Activated T-cell treated with anti-CD3 and anti-CD28 coated beads for 48 hours (primary cell): ENCODE measurements around the gene GPR155.
"Not testable (repeated sequence)": the region's sequence is repeated elsewhere in the genome, so short reads cannot be mapped to it uniquely, and the experiment has no call there.

Source experiments
- DNase-seq: peaks from one replicate; pipeline ENCODE4 v3.0.0-alpha.2; 2020; ENCODE audit warnings: low read depth

Gene GPR155

DNA sequence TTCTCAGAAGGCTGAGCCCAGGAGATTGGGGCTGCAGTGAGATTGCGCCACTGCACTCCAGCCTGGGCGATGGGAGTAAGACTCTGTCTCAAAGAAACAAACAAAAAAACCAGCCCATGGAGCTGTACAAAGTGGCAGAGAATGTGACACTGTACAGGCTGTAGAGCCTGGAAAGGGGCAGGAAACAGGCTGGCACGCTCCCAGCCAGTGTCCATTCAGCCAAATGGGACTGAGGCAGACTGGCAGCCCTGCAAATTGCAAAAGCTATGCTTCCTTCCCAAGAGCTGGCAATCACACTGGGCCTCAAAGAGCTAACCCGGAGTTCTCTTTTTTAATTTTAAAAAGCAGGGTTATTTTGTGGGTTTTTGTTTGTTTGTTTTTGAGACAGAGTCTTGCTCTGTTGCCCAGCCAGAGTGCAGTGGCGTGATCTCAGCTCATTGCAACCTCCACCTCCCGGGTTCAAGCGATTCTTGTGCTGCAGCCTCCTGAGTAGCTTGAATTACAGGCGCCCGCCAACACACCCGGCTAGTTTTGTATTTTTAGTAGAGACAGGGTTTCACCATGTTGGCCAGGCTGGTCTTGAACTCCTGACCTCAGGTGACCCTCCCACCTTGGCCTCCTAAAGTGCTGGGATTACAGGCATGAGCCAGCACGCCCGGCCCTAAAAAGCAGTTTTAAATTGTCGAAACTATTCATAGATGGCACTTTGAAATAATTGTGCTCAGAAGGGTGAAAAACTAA is 48.5 kb downstream of the GPR155 start:
- no peak for DNase-seq

DNA sequence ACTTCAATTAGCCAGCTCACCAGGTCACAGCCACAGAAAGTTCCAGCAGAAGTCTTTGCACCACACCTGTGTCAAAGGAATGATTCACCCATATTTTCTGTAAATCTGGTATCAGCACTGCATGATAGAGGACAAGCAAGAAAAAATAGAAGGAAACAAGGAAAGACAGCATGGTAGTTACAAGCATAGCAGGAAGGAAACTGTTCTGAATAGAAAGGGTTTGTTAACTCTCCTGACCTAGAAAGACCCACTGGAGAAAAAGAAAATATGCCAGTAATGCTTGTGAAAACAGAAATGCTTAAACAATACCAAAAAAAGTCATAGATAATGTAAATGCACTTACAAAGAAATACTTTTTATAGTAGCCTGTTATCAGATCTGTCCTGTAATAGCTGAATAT is 50.5 kb downstream of the GPR155 start:
- DNase-seq, result no peak

DNA sequence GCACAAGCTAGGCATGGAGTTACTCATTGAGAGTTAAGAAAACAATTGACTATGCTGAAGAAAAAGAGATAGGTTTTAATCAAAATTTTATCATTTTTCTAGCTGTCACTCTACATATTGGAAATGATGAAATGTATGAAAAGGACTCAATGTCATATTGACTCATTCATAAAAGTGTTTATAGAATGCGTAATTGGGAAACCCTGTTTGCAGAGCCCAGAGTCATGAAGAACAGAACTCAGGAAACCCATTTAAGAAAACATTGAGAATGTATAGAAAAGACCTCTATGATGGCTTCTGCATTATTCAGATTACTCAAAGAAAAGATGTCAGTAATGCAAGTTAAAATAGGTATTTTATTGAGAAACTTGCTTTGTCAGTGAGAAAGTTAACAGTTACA is 54.9 kb downstream of the GPR155 start:
- DNase-seq, result no peak

- no peak for DNase-seq
Measured at GRCh38 chr2:174430066-174430465, 56.8 kb downstream of the GPR155 start.

DNA sequence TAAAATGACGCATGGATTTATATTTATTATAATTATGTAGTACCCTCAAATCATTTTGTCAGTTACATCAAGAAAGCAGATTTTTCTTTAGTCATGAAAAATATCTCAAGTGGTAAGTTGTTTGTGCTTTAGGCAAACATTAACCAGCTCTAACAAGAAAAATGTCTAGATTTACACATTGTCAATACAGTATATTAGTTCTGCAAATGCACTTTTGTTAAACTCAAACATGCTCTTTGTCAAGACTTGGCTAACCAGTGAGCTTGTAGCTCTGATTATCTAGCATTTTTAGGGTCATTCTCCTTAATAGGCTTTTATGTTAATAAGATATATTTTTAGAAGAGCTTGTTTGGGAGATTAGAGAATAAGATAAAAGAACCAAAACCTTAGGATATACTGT is 58.6 kb downstream of the GPR155 start:
- no peak for DNase-seq

GRCh38 chr2:174412256-174412655 is 74.6 kb downstream of the GPR155 start:
- DNase-seq, result no peak

- DNase-seq, result not testable (repeated sequence)
Measured at GRCh38 chr2:174410039-174410438, 76.8 kb downstream of the GPR155 start.

- DNase-seq, result no peak
Measured at GRCh38 chr2:174403628-174404027, 83.2 kb downstream of the GPR155 start.

- DNase-seq, result no peak
Measured at GRCh38 chr2:174400853-174401252, 86.0 kb downstream of the GPR155 start.

DNA sequence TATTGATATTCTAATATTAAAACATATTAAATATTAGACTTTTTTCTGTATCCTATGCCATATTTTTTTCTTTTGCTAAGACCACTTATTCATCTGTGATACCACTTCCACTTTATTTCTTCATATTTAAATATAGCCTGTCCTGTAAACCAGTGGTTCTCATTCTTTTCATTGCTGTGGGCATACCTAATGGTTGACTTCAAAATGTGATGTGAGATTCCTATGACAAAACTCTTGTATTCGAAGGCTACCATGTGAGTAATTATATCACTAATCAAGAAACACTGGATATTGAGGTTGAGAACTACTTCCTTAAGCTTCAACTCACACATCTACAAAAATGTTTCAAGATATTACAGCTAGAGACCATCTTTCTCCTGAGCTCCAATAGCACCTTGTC is 87.7 kb downstream of the GPR155 start:
- DNase-seq, result no peak

GRCh38 chr2:174397773-174398172 is 89.1 kb downstream of the GPR155 start:
- DNase-seq, result no peak

DNA sequence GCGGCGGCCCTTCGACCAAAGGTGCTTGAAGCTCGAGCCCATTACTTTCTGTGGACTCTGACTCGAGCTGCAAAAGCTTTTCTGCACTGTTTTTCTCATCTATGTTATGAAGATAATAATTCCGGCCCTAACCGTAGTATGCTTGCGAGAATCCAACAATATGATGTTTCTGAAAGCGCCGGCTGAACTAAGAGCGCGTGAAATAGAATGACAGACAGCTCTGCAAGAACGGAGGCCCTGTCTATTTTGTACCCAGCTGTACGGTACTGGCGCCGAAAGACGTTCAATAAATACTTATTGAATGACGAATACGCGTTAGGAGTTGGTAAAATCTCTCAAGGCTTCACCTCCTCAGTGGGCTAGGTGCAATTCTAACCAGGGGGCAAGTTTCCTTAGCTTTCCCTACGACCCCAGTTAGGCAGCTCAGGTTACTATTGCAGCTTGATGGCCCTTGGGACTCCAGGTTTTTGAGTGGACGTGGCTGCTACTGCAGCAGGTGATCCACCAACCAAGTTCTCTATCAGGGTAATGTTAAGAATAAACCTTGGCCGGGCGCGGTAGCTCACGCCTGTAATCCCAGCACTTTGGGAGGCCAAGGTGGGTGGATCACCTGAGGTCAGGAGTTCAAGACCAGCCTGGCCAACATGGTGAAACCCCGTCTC is 90.7 kb downstream of the GPR155 start:
- no peak for DNase-seq

DNA sequence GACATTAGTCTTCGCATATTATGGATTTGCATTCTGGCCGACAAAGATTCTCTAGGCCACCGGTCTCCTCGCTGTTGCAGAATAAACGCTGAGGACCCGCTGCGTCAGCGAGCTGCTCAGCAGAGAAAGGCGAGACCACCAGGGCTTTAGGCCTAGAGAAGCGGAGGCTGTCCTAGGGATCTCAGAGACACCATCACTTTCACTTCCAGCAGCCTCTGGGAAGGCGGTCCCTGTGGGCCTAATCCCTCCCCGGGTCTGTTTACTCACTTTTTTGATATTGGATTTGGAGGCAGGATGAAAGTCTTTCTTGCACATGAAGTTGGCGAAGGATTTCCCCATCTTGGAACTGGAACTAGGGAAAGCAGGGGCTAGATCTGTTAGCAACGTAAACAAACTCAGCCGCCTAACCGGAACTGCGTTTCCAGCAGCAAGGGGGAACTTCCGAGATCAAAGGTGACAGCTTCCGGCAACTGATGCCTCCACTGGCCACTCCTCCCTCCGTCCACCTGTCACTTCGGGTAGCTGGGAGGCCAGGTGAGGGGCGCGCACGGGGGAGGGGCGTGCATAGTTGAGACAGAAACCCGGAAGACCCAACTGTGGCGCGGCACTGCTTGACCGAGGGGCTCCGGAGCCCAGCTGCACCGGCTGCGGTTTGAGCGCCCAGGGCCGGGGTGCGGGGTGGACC is 91.4 kb downstream of the GPR155 start, which contains the start of gene SCRN3:
SCRN3 (plus strand) TSS at position 447 of the 685 bp plus-strand sequence. CDS start 2,554 bp downstream, outside the sequence.
- DNase-seq, result peak; percentile 56

- DNase-seq, result no peak
Measured at GRCh38 chr2:174392706-174393105, 94.1 kb downstream of the GPR155 start.

DNA sequence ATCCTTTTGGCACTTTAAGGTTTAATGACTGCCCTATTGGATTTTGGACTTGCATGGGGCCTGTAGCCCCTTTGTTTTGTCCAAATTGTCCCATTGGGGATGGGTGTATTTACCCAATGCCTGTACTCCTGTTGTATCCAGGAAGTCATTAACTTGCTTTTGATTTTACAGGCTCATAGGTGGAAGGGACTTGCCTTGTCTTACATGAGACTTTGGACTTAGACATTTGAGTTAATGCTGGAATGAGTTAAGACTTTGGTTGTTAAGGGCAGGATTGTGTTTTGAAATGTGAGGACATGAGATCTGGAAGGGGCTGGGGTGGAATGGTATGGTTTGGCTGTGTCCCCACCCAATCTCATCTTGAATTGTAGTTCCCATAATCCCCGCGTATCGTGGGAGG is 96.5 kb downstream of the GPR155 start:
- DNase-seq, result not testable (repeated sequence)

DNA sequence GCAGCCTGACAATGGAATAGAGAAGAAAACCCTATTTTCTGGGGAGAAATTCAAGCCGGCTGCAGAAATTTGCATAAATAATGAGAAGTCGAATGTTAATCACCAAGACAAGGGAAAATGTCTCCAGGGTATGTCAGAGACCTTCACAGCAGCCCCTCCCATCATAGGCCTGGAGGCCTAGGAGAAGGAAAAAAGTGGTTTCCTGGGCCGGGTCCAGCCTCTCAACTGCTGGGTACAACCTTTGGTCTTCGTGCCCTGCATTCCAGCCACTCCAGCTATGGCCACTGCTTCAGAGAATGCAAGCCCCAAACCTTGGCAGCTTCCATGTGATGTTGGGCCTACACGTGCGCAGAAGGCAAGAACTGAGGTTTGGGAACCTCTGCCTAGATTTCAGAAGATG is 97.3 kb downstream of the GPR155 start:
- DNase-seq, result no peak

DNA sequence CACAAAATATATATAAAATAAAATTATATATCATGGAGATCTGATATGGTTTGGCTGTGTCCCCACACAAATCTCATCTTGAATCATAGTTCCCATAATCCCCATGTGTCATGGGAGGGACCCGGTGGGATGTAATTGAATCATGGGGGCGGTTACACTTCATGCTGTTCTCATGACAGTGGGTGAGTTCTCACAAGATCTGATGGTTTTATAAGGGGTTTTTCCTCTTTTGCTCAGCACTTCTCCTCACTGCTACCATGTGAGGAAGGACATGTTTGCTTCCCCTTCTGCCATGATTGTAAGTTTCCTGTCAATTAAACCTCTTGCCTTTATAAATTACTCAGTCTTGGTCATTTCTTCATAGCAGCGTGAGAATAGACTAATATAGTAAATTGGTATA is 98.1 kb downstream of the GPR155 start:
- DNase-seq, result not testable (repeated sequence)

GRCh38 chr2:174385201-174385600 is 101.6 kb downstream of the GPR155 start:
- no peak for DNase-seq

DNA sequence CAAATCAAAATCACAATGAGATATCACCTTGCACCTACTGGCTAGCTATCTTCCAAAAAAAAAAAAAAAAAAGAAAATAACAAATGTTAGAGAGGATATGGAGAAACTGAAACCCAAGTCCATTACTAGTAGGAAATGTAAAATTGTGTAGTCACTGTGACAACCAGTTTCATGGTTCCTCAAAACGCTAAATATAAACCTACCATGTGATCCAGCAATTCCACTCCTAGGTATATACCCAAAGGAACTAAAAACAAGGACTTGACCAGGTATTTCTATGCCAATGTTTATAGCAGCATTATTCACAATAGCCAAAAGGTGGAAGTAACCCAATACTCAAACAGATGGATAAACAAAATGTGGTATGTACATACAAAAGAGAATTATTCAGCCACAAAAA is 103.0 kb downstream of the GPR155 start:
- DNase-seq, result no peak
